GOT3 (cell line): ENCODE measurements around the gene SCNN1G.

Experiments used
- DNase-seq: peaks from one replicate; lab custom pipeline; 2025; ENCODE audit warnings: mixed read lengths; lab: John Stamatoyannopoulos, UW

The SCNN1G gene

DNA sequence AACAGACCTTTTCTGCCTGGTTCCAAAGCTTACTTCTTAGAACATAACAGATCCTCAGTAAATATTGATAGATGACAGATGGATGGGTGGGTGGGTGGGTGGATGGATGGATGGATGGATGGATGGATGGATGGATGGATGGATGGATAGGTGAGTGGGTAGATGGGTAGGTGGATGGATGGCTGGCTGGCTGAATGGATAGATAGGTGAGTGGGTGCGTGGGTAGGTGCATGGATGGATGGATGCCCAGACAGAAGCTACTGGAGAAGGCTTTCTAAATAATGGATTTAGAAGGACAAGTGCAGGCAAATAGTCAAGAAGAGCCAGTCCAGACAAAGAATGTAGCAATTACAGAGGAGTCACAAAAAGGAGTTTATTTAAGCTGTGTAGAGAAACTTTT is 19.6 kb downstream of the SCNN1G start:
- no peak for DNase-seq

DNA sequence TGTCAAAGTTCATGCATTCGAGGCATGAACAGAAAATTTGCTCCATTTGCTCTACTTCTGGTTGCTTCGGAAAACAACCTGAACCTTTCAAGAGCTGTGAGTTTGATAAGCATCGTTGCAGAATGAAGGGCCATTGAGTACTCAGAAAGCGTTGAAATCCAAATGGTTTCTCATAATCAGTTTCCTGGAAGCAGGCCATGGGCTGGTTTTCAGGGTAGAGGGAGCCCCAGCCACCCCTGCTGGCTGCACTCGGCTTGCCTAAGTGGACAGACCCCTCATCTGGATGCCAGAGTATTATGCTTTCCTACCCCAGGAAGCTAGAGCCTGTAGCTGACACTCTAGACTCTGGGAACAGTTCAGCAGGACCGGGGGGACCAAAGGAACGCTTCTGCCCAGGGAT is 24.4 kb downstream of the SCNN1G start:
- DNase-seq, result no peak

DNA sequence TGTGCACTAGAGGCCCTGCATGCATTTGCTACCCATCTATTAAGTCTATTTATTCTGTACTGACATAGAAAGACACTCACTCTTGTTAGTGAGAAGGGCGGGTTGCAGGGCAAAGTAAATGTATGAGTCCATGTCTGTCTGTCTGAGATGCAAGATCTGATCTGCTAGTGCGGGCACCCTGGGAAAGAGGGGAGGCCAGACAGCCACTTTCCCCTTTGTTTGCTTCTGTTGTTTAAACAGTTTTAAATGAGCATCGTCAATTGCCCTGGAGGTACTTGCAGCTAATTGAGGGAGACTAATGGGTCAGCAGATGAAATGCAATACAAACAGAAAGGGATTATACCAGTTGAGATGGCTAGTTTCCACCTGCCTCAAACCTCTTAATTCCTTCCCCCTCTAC is 24.9 kb downstream of the SCNN1G start:
- no peak for DNase-seq

DNA sequence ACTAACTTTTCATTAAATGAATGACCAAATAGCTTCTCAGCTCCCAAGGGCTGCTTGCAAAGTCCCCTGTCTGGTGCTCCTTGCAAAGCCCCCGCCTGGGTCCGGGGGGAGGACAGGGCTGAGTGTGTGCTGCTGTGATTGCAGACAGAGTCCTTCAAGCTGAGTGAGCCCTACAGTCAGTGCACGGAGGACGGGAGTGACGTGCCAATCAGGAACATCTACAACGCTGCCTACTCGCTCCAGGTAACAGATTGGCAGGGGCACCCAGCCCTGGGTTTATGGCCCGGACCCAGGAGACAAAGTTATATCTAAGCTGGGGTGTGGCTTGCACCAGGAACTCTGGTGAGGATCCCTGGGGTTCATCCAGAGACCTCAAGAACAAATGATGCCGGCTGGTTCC is 27.1 kb downstream of the SCNN1G start:
- no peak for DNase-seq

DNA sequence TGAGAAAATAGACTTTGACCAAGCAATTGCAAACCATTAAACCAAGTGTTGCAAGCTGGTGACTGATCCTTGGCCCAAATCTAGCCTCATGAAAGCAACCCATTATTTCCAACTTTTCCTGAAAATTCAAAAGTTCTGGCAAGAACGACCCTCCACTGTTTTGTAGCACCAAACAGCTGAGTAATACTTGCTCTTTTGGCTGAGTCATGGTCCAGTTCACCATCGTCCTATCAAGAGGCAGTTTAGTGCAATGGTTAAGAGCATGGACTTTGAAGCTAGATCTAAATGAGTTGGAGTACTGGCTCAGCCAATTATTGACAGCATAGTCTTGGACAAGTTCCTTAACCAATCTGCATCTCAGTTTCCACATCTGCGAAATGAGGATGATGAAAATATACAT is 31.3 kb downstream of the SCNN1G start:
- DNase-seq, result no peak

DNA sequence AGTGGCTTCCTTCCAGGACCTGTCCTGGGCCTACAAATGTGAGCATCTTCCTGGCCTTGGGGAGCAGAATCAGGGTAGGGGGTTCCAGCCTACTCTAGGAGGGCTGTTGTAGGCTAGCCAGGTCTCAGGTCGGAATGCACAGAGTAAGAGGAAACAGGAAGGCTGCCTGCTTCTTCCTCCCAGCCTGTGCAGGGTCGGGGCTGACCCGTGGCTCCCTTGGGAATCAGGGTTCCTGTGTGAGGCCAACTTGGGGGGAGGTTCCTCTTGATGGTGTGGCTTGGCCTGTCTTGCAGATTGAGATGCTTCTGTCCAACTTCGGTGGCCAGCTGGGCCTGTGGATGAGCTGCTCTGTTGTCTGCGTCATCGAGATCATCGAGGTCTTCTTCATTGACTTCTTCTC is 32.3 kb downstream of the SCNN1G start:
- no peak for DNase-seq

DNA sequence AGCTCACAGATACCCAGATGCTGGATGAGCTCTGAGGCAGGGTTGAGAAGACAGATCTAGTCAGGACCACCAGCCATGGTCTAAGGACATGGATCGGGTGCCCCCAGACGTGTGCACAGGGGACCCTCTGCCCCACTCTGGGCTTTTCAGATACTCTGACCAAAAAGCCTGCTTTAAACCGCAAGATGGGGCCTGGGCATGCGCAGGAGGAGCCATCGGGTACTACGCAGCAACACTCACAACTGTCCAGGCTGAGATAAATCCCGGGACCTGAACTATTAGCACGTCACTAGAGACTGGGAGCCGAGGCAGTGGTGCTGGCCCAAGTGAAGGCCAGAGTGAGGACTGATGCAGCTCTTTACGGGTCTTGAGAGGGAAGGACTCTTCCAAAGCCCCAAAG is 32.9 kb downstream of the SCNN1G start:
- DNase-seq, result no peak

DNA sequence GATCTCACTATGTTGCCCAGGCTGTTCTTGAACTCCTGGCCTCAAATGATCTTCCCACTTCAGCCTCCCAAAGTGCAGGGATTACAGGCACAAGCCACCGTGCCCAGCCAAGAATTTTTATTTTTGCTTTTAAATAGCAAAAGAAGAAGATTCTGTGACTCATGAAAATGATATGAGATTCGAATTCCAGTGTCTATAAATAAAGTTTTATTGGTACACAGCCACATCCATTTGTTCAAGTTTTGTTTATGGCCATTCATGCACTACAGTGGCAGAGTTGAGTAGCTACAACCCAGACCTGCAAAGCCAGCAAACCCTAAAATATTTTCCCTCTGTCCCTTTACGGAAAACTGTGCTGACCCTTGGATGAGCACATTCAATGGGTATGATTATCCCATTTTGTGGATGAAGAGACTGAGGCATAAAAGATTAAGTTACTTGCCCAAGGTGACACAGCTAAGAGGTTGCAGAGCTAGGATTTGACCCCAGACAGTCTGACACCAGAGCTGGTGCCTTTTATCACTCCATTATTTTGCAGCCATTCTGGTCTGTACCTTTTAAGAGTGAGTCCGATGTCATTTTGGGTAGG is 34.2 kb downstream of the SCNN1G start:
- no peak for DNase-seq

DNA sequence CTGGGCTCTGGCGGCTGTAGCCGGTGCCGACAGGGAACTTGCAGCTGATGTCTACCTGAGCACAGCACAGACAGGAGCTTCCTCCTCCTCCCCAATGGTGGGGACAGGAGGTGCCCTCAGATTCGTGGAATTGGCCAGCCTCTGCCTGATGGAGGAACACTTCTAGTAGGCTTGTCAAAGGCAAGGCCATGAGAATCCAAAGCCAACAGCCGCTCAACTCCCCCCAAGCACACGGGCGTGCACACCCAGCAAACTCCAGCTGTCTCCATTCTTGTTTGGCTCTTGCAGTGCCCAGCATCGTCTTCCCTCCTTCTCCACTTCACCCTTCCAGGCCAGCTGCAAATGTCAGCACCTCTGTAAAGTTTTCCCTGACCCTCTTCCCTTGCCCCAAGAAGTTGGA is 35.1 kb downstream of the SCNN1G start:
- DNase-seq, result no peak

DNA sequence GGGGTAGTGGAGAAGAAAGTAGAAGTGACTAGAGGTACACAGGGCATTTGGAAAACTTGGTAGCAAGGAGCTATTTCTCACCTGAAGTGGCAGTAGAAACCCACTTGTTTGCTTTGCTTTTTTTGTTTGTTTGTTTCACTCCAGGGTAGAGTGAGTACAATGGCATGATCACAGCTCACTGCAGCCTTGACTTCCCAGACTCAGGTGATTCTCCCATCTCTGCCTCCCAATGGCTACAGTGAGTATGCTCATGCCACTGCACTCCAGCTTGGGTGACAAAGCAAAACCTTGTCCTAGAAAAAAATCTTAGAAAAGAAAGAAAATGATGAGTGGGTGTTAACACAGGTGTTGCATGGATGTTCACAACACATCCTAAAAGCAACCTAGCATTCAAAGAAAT is 40.4 kb downstream of the SCNN1G start:
- no peak for DNase-seq

DNA sequence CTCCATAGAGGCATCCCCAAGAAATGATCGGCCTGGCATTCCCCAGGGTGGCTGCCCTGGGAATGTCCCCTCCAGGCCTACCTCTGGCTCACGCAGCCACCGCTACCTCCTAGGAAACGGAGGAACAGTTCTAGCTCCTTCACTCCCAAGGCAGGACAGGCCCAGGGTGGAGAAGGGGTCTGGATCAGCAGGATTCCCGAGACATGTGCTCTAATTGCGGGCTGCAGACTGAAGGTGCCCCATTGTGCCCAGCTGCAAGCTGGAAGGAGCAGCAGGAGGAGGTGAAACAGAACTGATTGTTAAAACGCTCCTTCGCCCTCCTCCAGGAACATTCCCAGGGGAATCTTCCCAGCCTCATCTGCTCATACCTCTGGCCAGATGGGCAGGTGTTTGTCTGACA is 40.8 kb downstream of the SCNN1G start:
- no peak for DNase-seq

DNA sequence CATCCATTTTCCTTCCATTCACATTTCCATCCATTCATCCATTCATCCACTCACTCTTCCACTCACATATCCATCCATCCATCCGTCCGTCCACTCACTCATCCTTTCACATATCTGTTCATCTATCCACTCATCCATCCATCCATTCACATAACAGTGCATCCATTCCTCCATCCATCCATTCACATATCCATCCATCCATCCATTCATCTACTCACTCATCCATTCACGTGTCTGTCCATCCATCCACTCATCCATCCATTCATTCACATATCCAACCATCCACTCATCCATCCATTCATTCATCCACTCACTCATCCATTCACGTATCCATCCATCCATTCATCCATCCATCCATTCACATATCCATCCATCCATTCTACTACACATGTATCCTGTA is 42.6 kb downstream of the SCNN1G start:
- no peak for DNase-seq

DNA sequence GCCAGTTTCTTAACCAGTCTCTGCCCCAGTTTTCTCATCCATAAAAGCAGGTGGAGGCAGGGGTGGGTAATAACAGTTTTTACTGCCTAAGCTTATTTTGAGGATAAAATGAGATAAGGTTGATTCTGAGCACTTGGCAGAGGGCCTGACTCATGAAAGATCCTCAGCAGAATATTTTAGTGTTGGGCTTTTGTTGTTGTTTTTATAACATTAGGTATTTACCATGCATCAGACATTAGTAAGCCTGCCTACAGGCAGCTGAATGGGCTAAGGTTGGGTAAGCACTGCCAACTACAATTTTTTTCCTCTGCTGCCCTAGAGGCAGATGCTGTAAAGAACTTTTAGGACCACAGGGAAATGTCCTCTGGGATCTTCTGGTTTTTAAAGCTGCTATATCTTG is 43.1 kb downstream of the SCNN1G start:
- DNase-seq, result no peak

DNA sequence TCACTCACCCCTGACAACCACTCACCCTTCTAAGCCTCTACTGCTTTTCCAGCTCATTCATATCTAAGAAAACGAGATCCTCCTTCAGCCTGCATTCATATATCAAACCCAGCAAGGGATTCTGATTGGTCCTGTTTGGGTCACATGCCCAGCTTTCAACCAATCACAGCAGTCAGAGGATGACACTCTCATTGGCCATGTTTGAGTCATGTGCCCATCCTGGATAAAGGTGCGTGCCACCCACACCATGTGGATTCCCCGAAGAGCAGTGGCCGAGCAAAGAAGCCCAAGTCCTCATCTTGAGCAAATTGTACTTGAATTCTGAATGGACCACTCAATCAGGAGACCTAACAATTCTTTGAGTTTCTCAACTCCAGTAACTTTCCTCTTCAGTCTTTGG is 45.0 kb downstream of the SCNN1G start:
- no peak for DNase-seq

DNA sequence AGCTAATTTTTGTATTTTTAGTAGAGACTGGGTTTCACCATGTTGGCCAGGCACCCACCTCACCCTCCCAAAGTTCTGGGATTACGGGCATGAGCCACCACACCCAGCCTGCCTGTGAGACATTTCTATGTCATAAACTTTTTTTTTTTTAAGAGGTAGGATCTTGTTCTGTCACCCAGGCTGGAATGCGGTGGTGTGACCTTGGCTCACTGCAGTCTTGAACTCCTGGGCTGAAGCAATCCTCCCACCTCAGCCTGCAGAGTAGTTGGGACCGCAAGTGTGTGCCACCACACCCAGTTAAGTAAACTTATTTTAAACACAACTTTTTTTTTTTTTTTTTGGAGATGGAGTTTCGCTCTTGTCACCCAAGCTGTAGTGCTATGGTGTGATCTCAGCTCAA is 47.2 kb downstream of the SCNN1G start:
- DNase-seq, result no peak

DNA sequence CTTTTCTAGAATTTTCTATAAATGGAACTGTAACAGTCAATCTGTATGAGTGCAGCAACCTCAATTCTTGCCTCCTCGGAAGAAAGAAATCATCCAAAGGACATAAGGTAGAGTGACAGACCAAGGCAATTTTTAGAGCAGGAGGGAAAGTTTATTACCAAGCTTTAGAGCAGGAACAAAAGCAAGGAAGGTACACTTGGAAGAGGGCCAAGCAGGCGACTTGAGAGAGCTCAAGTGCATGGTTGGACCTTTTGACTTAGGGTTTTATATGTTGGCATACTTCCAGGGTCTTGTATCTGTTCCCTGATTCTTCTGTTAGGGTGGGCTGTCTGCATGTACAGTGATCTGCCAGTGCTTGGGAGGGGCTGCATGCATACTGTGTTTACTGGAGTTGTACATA is 50.3 kb downstream of the SCNN1G start:
- DNase-seq, result no peak

DNA sequence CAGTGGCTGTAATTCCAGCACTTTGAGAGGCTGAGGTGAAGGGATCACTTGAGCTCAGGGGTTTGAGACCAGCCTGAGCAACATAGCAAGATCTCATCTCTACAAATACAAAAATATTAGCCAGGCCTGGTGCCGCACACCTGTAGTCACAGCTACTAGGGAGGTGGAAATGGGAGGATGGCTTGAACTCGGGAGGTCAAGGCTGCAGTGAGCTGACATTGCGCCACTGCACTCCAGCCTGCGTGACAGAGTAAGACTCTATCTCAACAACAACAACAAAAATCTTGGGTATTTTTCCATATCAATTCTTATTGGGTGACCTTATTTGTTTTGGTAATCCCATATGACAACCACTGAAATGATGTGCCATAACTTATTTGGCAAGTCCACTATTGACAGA is 52.6 kb downstream of the SCNN1G start:
- DNase-seq, result no peak

DNA sequence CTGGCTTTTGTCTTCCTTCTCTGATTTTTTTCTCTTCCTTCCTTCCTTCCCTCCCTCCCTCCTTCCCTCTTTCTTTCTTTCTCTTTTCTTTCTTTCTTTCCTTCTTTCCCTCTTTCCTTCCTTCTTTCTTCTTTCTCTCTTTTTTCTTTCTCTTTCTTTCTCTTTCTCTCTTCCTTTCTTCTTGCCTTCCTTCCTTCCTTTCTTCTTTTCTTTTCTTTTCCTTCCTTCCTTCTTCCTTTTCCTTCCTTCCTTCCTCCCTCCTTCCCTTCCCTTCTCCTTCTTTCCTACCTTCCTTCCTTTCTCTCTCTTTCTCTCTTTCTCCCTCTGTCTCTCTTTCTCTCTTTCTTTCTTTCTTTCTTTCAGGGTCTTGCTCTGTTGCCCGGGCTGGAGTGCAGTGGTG is 54.4 kb downstream of the SCNN1G start:
- no peak for DNase-seq

DNA sequence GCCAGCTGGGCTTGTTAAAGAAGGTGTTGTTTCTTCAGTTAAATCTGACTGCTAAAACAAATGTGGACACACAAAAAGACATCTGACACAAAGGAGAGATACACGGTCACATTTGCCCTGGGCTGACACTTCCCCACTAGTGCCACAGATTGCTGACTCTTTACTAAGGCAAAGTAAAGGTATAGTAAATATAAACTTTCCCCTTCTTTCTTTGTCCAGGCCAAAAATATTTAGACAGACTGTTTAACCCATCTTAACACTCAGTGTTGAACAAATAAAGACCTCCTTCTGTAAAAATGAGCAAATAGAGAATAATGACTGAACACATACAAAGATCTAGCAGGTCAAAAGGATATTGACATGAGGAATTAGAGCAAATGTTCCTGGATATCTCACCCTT is 58.4 kb downstream of the SCNN1G start:
- no peak for DNase-seq

DNA sequence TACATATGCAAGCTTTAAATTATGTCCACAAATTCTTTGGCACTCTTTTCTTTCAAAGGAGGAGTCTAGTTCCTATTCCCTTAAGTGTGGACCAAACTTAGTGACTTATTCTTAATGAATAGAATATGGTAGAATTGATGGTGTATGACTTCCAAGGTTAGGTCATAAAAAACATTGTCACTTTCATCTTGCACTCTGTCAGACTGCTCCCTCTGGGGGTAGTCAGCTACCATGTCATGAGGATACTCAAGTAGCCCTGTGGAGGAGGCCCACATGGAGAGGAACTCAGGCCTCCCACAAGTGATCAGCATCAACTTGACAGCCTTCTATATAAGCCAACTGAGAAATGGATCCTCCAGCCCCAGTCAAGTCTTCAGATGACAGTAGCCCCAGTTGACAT is 61.6 kb downstream of the SCNN1G start:
- no peak for DNase-seq

DNA sequence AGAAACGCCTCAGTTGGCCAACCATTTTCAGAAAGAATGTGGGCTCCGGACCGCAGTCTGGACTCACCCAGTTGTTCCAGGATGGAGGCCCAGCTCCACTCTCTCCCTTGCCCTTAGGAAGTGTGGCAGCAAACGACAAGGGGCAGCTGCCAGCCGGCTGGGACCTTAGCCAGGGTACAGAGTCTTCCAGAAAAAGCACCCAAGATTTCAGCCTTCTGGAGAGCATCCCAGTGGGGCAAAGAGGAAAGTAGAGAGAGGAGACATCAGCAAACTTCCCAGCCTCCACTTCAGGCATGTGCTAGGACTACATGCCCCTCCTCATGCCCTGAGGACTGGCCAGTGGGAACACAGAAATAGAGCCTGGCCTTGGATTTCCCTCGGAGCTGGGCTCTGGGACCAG is 62.7 kb downstream of the SCNN1G start:
- DNase-seq, result no peak

DNA sequence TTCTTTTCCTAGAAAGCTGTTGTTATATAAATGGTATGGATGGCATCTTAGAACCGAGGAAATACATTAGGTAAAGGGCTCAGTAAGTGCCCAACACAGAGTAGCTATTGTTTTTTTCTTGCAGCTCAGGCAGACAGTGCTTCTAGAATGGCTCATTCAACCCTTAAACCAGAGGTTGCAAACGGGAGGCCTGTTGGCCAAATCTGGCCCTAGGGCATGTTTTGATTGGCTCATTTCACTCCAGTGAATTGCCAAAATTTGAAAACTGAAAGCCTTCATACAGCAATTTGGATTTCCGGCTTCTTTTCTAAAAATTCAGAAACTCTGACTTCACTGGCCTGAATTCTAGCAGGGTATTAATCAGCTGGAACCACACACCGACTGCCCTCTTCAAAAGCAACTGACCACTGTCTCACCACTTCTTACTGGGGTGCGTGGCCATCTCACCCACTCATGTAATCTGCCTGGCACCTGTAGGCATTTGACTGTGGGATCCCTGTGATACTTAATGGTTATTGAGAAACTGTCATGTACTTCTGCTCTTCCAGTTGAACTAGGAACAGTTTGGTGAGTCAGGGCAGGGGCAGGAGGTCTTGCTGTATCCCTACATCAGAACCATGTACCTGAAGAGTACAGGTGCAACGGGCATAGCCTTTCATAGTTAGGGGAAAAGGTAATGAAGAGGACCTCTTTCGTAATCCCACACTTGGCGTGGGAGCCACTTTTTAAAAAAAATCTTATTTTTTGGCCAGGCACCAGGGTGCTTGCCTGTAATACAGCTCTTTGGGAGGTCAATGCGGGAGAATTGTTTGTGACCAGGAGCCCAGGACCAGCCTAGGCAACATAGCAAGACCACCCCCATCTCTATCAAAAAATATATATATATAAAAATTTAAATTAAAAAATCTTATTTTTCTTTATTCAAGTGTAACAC is 66.0 kb downstream of the SCNN1G start:
- DNase-seq, result no peak

DNA sequence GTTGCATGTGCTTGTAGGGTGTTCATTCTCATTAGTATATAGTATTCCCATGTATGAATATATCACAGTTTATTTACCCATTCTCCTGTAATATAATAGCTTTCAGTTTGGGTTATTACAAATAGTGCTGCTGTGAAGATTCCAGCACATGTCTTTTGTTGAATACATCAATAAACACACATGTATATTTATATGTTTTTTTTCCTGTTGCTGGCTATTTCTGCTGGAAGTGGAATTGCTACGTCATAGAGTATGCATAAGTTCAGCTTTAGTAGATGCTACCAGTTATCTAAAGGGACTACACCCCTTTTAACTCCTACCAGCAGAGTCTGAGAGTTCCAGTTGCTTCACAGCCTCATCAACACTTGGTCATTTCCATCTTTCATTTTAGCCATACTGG is 67.3 kb downstream of the SCNN1G start:
- no peak for DNase-seq

DNA sequence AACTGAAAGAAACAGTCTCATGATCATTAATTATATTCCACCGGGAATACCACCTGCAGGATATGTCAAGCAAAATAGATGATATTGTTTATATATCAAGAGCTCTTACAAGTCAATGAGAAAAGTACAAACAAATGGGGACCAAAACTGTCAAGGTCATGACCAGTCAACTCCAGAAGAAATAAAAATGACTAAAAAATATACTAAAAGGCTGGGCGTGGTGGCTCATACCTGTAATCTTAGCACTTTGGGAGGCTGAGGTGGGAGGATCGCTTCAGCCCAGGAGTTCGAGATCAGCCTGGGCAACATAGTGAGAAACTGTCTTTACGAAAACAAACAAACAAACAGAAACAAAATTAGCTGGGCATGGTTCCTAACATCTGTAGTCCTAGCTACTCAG is 69.8 kb downstream of the SCNN1G start:
- DNase-seq, result no peak
